ENCODE data around the gene SFXN5. TPM values are rescaled to one million over a fixed set of nuclear protein-coding genes. Genes with fewer than 3 reads are reported as not detected.

Gene SFXN5
- total RNA-seq, 1 experiment from 2014 or later = 22.0 TPM

DNA sequence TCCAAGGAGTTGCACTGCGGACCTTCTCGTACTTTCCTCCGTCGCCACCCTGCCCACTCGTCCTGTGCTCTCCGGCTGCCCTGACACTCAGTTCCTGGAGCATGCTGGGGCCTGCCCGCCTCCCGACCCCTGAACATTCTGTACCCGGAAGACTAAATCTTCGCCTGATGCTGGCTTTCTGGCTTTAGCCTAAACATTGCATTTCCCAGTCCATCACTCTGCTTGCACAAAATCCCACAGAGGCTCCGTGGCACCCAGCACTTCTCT, 550 bp upstream of the SFXN5 start:
- peak overlapping the region; percentile 99 for H3K4me3 ChIP-seq (ENCODE audit: low read length)
- CTCF ChIA-PET = interaction anchor here (0.6 kb wide), 1 partner anchor 91 kb away, joined by 10 read pairs; no protein-coding TSS in a partner anchor
- peaks cover 22% of the 10 kb centered on the region for H3K4me1 ChIP-seq (ENCODE audit: insufficient read depth, low read length)
- ATAC-seq (no peak), DNase-seq (no peak)
- intact Hi-C loops (cut with micrococcal nuclease) = loop anchor here (5.0 kb wide), 3 partner anchors 60 to 180 kb away; no protein-coding TSS in a partner anchor
- no TSS peak for BruUV-seq (replicated peaks)
- H3K9me2 ChIP-seq (replicated peaks; ENCODE audit: low read length) = no peaks in the 10 kb centered on the region
- no peak for TF ChIP-seq EZH2 (IDR thresholded peaks at IDR 0.05; ENCODE audit: low read length, unreplicated experiment)
- no peak for TF ChIP-seq CTCF (conservative IDR thresholded peaks at IDR 0.05; ENCODE audit: low read depth, low read length)
- no peak for TF ChIP-seq EZH2phosphoT487 (IDR thresholded peaks at IDR 0.05; ENCODE audit: borderline replicate concordance, low read length)
- peak overlapping the region; percentile 99; the same call in 1 of the 2 replicates for H2AFZ ChIP-seq (ENCODE audit: low read length)
- POLR2A ChIA-PET (ENCODE audit: unreplicated experiment) = no interaction called here
- H3K4me2 ChIP-seq (ENCODE audit: low read length) = peak overlapping the region; percentile 98
- no peak overlapping the region; the same call in 1 of the 2 replicates for H3K9ac ChIP-seq (ENCODE audit: low read length)
- H3K9me3 ChIP-seq (ENCODE audit: low read length) = no peaks in the 10 kb centered on the region
- H3K36me3 ChIP-seq (ENCODE audit: low read depth, low read length) = no peaks in the 10 kb centered on the region; the same call in 1 of the 2 replicates
- no peaks in the 10 kb centered on the region for H4K20me1 ChIP-seq (ENCODE audit: low read length)
- H3K27me3 ChIP-seq (ENCODE audit: low read length) = no peaks in the 10 kb centered on the region
- H3K79me2 ChIP-seq (ENCODE audit: low read length) = peaks cover 40% of the 10 kb centered on the region
- no peaks in the 10 kb centered on the region for H3F3A ChIP-seq (ENCODE audit: low read length, unreplicated experiment)
- no peak overlapping the region for H3K27ac ChIP-seq (ENCODE audit: low read length)

DNA sequence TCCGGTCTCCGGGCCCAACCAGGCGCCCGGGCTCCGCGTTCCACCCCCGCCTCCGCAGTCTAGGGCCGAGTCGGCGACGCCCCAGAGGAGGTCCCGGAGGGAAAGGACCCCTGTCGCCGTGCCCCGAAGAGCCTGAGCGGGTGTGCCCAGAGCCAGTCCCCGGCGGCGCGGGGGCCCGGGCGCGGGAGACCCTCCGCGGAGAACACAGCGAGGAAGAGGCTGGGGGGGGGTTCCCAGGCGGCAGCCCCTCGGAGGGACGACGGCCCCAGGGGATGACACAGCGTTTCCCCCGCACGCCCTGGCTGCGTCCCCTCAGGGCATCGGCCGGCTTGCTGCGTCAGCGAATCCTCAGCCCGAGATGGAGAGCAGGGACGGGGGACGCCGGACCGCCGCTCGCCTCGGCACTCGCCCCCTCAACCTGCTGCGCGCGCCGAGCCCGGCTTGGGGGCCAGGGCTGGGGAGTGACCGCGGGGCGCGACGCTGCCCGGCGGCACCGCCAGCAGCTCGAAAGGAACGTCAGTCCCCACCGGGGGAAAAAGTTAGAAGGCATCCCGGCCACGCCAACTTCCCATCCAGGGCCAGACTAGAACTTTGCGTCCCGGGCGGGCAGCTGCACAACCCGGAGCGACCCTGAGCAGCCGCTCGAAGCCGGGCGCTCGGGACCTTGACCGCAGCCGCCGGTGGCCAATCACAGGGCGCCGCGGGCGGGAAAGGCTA, 711 bp downstream of the SFXN5 start:
- CTCF ChIA-PET = no interaction called here
- H3K4me3 ChIP-seq (ENCODE audit: low read length) = peak overlapping the region; percentile 99
- TF ChIP-seq EZH2 (IDR thresholded peaks at IDR 0.05; ENCODE audit: low read length, unreplicated experiment) = no peak
- no peak for TF ChIP-seq CTCF (conservative IDR thresholded peaks at IDR 0.05; ENCODE audit: low read depth, low read length)
- TF ChIP-seq EZH2phosphoT487 (IDR thresholded peaks at IDR 0.05; ENCODE audit: borderline replicate concordance, low read length) = no peak
- peak overlapping the region; percentile 53 for H3K27ac ChIP-seq (ENCODE audit: low read length)
- no peaks in the 10 kb centered on the region; the same call in 1 of the 2 replicates for H3K36me3 ChIP-seq (ENCODE audit: low read depth, low read length)
- intact Hi-C loops (cut with micrococcal nuclease) = loop anchor here (2.0 to 5.0 kb wide), 4 partner anchors 58 to 178 kb away; no protein-coding TSS in a partner anchor
- POLR2A ChIA-PET (ENCODE audit: unreplicated experiment) = no interaction called here
- H4K20me1 ChIP-seq (ENCODE audit: low read length) = no peaks in the 10 kb centered on the region
- no TSS peak for BruUV-seq (replicated peaks)
- no peaks in the 10 kb centered on the region for H3K27me3 ChIP-seq (ENCODE audit: low read length)
- peaks cover 22% of the 10 kb centered on the region for H3K4me1 ChIP-seq (ENCODE audit: insufficient read depth, low read length)
- H3K9me2 ChIP-seq (replicated peaks; ENCODE audit: low read length) = no peaks in the 10 kb centered on the region
- H3F3A ChIP-seq (ENCODE audit: low read length, unreplicated experiment) = no peaks in the 10 kb centered on the region
- peak; percentile 31 for DNase-seq
- H3K9ac ChIP-seq (ENCODE audit: low read length) = peak overlapping the region; percentile 89
- peaks cover 53% of the 10 kb centered on the region for H3K79me2 ChIP-seq (ENCODE audit: low read length)
- H3K9me3 ChIP-seq (ENCODE audit: low read length) = no peaks in the 10 kb centered on the region
- peak; percentile 20 for ATAC-seq
- peak overlapping the region; percentile 99 for H2AFZ ChIP-seq (ENCODE audit: low read length)
- H3K4me2 ChIP-seq (ENCODE audit: low read length) = peak overlapping the region; percentile 98
